ENCODE measurements around the gene NTM. TPM values are rescaled to one million over a fixed set of nuclear protein-coding genes. Genes with fewer than 3 reads are reported as not detected.

Gene NTM
- total RNA-seq, 1 experiment from 2014 or later: 16.4 TPM

GRCh38 chr11:131809203-131809918 lies 438.9 kb downstream of the NTM start:
- no peaks in the 10 kb centered on the region for H3K27me3 Mint-ChIP-seq (ENCODE audit: low read depth)
- no peak for ATAC-seq

More at GRCh38 chr11:131809203-131809918, 438.9 kb downstream of the NTM start:
- POLR2A ChIA-PET: interaction anchor here (0.6 kb wide), 1 partner anchor 1732 kb away, joined by 3 read pairs; no protein-coding TSS in a partner anchor
- Mint-ChIP-seq H3K9me3 (no peaks in the 10 kb centered on the region), H3K36me3 (no peaks in the 10 kb centered on the region), H3K27ac (no peak overlapping the region), H3K4me1 (peaks cover 7% of the 10 kb centered on the region), H3K4me3 (no peak overlapping the region)
- TF ChIP-seq HMGXB4 (CRISPR knock-in tag; IDR thresholded peaks at IDR 0.05) (no peak), FOXJ3 (CRISPR knock-in tag; IDR thresholded peaks at IDR 0.05; ENCODE audit: borderline replicate concordance) (no peak), PREB (CRISPR knock-in tag; IDR thresholded peaks at IDR 0.05; ENCODE audit: borderline replicate concordance) (no peak), CTCF (IDR thresholded peaks at IDR 0.05) (no peak), ATF3 (CRISPR knock-in tag; conservative IDR thresholded peaks at IDR 0.05) (no peak), HMGA2 (CRISPR knock-in tag; IDR thresholded peaks at IDR 0.05) (no peak), AFF4 (CRISPR knock-in tag; IDR thresholded peaks at IDR 0.05; ENCODE audit: borderline replicate concordance) (no peak), ZNF396 (CRISPR knock-in tag; IDR thresholded peaks at IDR 0.05; ENCODE audit: borderline replicate concordance) (no peak), NR1H2 (CRISPR knock-in tag; IDR thresholded peaks at IDR 0.05) (no peak), ERG (CRISPR knock-in tag; IDR thresholded peaks at IDR 0.05) (no peak), MAX (CRISPR knock-in tag; IDR thresholded peaks at IDR 0.05) (no peak), RELA (CRISPR knock-in tag; IDR thresholded peaks at IDR 0.05; ENCODE audit: borderline replicate concordance) (no peak), PRDM15 (CRISPR knock-in tag; IDR thresholded peaks at IDR 0.05) (no peak), CREM (CRISPR knock-in tag; IDR thresholded peaks at IDR 0.05) (no peak), FOXP4 (CRISPR knock-in tag; IDR thresholded peaks at IDR 0.05) (no peak), TEAD1 (CRISPR knock-in tag; IDR thresholded peaks at IDR 0.05) (no peak), ZNF219 (CRISPR knock-in tag; IDR thresholded peaks at IDR 0.05; ENCODE audit: borderline replicate concordance) (no peak), JUN (CRISPR knock-in tag; IDR thresholded peaks at IDR 0.05) (no peak)
- DNase-seq (ENCODE audit: low spot score): no peak
- CTCF ChIA-PET: interaction anchor here (1.2 to 2.5 kb wide), 4 partner anchors 49 to 118 kb away, joined by 3 to 7 read pairs (median 5); no protein-coding TSS in a partner anchor
